Measurements from ENCODE around the gene SLC25A45.

SLC25A45 gene

GRCh38 chr11:65392899-65393298 is 10.5 kb upstream of the SLC25A45 start:
- Histone ChIP-seq H3K36me3 (peaks cover 32% of the 10 kb centered on the region), H3K4me3 (ENCODE audit: low read depth, low read length) (no peak overlapping the region), H3K9me3 (ENCODE audit: severe bottlenecking) (no peaks in the 10 kb centered on the region), H3K27me3 (ENCODE audit: insufficient read depth, low read depth, severe bottlenecking) (no peaks in the 10 kb centered on the region), H3K27ac (no peak overlapping the region)
- no peak for DNase-seq
- no peak for TF ChIP-seq CTCF (IDR thresholded peaks at IDR 0.05; ENCODE audit: low read depth, low read length)

GRCh38 chr11:65392186-65392829 is 9.9 kb upstream of the SLC25A45 start:
- no peaks in the 10 kb centered on the region for H3K9me3 ChIP-seq (ENCODE audit: severe bottlenecking)
- H3K36me3 ChIP-seq = peaks cover 28% of the 10 kb centered on the region
- no peak for TF ChIP-seq CTCF (IDR thresholded peaks at IDR 0.05; ENCODE audit: low read depth, low read length)
- DNase-seq = no peak
- no peaks in the 10 kb centered on the region for H3K27me3 ChIP-seq (ENCODE audit: insufficient read depth, low read depth, severe bottlenecking)
- H3K4me3 ChIP-seq (ENCODE audit: low read depth, low read length) = no peak overlapping the region
- H3K27ac ChIP-seq = no peak overlapping the region

DNA sequence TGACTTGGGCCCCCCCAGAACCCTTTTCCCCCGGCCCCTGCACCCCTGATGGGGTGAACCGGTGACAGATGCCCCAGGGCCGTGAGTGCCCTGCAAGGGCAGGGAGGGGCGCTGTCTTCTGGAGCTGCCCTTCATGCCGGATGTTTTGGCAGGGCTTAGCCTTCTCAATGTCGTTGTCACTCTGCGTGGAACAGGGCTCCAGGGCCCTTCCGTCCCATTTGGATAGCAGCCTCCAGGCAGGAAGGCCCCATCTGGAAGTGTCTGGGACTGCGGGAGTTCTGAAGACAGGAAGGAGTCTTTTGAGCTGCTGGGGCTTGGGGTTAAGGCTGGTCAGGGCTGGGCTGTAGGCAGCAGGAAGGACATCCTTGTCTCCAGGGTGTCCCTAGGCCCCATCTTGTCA is 8.6 kb upstream of the SLC25A45 start:
- H3K27ac ChIP-seq = no peak overlapping the region
- H3K4me3 ChIP-seq (ENCODE audit: low read depth, low read length) = no peak overlapping the region
- peaks cover 19% of the 10 kb centered on the region for H3K36me3 ChIP-seq
- no peaks in the 10 kb centered on the region for H3K9me3 ChIP-seq (ENCODE audit: severe bottlenecking)
- no peak for TF ChIP-seq CTCF (IDR thresholded peaks at IDR 0.05; ENCODE audit: low read depth, low read length)
- no peaks in the 10 kb centered on the region for H3K27me3 ChIP-seq (ENCODE audit: insufficient read depth, low read depth, severe bottlenecking)
- no peak for DNase-seq

GRCh38 chr11:65390099-65390941 is 7.9 kb upstream of the SLC25A45 start:
- TF ChIP-seq CTCF (IDR thresholded peaks at IDR 0.05; ENCODE audit: low read depth, low read length) = no peak
- no peak for DNase-seq
- Histone ChIP-seq H3K27me3 (ENCODE audit: insufficient read depth, low read depth, severe bottlenecking) (no peaks in the 10 kb centered on the region), H3K36me3 (peaks cover 19% of the 10 kb centered on the region), H3K4me3 (ENCODE audit: low read depth, low read length) (no peak overlapping the region), H3K27ac (no peak overlapping the region), H3K9me3 (ENCODE audit: severe bottlenecking) (no peaks in the 10 kb centered on the region)

DNA sequence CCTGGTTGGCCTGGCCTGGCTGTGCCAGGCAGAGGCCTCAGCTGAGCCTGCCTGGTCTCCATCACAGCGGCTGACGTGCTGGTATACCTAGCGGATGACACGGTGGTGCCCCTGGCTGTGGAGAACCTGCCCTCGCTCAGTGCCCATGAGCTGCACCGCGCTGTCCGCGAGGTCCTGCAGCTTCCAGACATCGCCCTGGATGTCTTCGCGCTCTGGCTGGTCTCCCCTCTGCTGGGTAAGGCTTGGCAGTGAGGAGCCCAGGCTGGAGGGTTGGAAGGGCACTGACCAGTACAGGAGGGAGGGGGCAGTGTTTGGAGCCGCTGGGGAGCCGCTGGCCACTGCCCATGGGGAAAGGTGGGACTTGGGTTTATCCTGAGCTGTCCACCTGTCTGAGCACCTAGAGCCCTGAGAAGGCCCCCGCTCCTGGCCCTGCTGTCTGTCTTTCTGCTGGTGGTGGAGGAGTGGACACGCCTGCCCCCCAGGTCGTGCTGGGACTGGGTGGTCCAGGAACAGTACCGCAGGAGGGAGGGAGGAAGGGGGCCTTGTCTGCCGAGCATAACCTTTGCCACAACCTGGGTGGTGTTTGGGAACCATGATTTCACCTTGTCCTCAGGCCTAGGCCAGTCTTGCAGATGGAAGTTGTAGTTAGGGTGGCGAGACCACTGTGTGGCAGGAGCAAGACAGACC is 7.0 kb upstream of the SLC25A45 start:
- Histone ChIP-seq H3K9me3 (ENCODE audit: severe bottlenecking) (no peaks in the 10 kb centered on the region), H3K4me3 (ENCODE audit: low read depth, low read length) (no peak overlapping the region), H3K36me3 (peaks cover 19% of the 10 kb centered on the region), H3K27ac (no peak overlapping the region), H3K27me3 (ENCODE audit: insufficient read depth, low read depth, severe bottlenecking) (no peaks in the 10 kb centered on the region)
- no peak for TF ChIP-seq CTCF (IDR thresholded peaks at IDR 0.05; ENCODE audit: low read depth, low read length)
- DNase-seq = no peak

All from WERI-Rb-1 (cell line).